ENCODE measurements around the gene BCAP29.
A peak's percentile ranks its signal among the peaks of the same experiment; 100 is the strongest.
"Not testable (repeated sequence)": the region's sequence is repeated elsewhere in the genome, so short reads cannot be mapped to it uniquely, and the experiment has no call there.

Gene BCAP29

DNA sequence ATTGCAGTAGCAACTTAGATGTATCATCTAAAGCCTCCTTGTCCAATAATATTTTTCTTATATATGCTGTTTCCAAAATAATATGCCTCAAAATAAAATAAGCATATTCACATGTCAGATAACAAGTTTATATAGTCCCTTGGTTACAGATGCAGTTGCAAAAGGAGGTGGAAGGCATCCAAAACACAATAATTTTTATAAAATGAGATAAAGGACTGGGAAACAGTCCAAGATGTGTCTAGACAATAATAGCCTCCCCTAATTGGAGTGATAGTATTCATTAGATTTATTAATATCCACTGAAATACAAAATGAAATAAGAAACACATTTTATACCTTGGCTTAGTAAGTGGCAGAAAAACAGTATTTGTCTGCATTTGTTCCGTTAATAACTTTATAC, 30.3 kb downstream of the BCAP29 start:
- in situ Hi-C loops (cut with HindIII; ENCODE audit: low pct_unique_long_range_greater_than_20kb, low sequenced_read_pairs), result no loop called here
- no peak for DNase-seq (ENCODE audit: low read depth in 1 of 2, low spot score in 1 of 2)
- TF ChIP-seq JUND (IDR thresholded peaks at IDR 0.05; ENCODE audit: low read depth), result no peak

DNA sequence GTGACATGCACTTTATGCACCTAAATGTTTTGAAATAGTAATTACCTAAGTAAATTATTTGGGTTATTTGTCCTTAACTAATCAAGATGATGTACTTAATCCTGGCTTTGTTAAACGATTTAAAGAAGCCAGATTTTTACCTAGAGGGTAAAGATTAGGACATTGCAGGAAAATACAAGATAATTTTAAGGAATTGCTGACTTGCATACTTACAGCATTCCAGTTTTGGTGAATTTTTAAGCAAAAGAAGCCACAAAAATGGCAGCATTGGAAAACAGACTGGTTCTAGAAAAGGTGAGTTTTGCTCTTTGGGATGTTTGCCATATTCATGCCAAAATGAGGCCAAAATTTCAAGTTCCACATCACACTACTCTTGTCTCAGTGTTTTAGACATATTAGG, 33.4 kb downstream of the BCAP29 start:
- no peak for DNase-seq (ENCODE audit: low read depth in 1 of 2, low spot score in 1 of 2)
- TF ChIP-seq JUND (IDR thresholded peaks at IDR 0.05; ENCODE audit: low read depth), result no peak
- in situ Hi-C loops (cut with HindIII; ENCODE audit: low pct_unique_long_range_greater_than_20kb, low sequenced_read_pairs), result no loop called here

DNA sequence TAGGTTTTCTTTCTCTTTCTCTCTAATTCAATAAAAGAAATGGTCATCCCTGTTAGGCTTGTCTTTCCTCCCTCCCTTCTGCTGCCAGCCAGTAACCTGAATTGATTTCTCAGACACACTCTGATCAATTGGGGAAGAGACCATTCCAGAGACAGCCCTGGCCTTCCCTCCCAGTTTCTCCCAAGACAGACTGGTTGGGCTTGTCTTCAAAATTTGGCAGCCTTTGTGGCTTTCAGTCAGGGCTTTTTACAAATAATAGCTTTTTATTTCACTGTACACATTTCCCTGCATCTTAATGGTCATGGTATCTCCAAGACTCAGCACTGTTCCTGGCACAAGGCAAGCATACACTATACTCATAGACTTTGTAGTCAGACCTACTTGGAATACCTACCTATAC, 33.9 kb downstream of the BCAP29 start:
- in situ Hi-C loops (cut with HindIII; ENCODE audit: low pct_unique_long_range_greater_than_20kb, low sequenced_read_pairs), result no loop called here
- DNase-seq (ENCODE audit: low read depth in 1 of 2, low spot score in 1 of 2), result peak in 1 of 2 experiments; percentile 23
- no peak for TF ChIP-seq JUND (IDR thresholded peaks at IDR 0.05; ENCODE audit: low read depth)

DNA sequence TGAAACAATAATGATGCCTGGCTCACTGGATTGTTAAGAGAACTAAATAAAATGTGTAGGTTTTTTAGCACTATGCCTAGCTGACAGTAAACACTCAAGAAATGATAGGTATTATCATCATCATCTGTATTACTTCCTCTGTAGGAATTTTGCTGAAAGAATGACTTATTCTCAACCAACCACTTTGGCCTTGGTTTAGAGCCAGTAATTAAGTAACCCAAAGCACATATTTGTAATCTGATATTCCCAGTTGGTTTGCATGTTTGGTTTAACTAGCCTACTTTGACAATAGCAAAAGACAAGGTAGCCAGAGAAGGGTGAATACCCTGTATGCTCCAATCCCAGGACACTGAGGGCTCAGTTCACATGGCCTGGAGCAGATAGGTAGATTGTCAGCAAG, 34.4 kb downstream of the BCAP29 start:
- TF ChIP-seq JUND (IDR thresholded peaks at IDR 0.05; ENCODE audit: low read depth), result no peak
- in situ Hi-C loops (cut with HindIII; ENCODE audit: low pct_unique_long_range_greater_than_20kb, low sequenced_read_pairs), result no loop called here
- peak in 1 of 2 experiments; percentile 50 for DNase-seq (ENCODE audit: low read depth in 1 of 2, low spot score in 1 of 2)

DNA sequence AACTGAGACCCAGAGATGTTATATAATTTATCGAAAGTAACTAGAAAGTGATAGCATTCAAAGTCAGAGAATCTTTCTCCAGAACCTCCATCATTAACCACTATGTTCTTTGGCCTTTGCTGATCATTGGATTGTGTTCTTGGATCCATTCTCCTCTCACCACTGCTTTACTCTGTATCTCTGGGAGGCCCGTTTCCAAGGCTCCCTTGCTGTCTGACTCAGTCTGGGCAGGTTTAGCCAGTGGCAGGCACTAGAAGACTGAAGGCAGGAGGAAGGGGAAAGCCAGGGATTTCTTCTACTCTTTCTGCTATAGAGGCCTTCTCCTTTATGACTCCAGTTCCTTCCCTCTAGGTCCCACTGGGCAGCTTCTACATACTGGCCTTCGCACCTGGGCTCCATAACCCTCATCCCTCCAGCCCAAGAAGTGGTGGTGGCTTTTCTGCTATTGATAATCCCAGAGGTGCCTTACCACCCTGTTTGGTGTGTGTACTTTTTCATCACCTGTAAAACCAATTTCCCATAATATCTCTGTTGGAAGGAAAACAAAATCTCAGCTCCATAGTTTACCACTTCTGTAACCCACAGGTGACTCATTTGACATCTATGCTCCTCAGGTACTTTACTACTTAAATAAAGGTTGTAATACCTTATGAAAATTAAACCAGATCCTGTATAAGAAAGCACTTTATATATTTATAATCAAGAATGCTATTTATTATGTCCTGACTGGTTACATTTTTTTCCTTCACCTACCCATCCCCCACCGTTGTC, 36.0 kb downstream of the BCAP29 start:
- no peak for TF ChIP-seq JUND (IDR thresholded peaks at IDR 0.05; ENCODE audit: low read depth)
- DNase-seq (ENCODE audit: low read depth in 1 of 2, low spot score in 1 of 2), result no peak
- in situ Hi-C loops (cut with HindIII; ENCODE audit: low pct_unique_long_range_greater_than_20kb, low sequenced_read_pairs), result no loop called here

DNA sequence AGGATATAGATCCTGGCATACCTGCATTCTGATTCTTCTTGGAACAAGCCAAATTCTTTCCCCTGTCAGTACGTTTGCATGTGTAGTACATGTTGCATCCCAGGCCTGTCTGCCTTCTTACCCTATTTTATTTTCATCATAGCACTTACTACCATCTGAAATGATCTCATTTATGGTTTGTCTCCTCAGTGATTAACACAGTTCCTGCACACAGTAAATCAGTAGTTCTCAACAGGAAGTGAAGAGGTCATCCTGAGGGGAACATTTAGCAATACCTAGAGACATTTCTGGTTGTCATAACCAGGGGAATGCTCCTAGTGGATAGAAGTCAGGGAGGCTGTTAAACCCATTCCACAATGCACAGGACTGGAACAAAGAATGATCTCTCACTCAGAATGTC, 42.4 kb downstream of the BCAP29 start:
- TF ChIP-seq JUND (IDR thresholded peaks at IDR 0.05; ENCODE audit: low read depth), result no peak
- no peak for DNase-seq (ENCODE audit: low read depth in 1 of 2, low spot score in 1 of 2)
- in situ Hi-C loops (cut with HindIII; ENCODE audit: low pct_unique_long_range_greater_than_20kb, low sequenced_read_pairs), result no loop called here

DNA sequence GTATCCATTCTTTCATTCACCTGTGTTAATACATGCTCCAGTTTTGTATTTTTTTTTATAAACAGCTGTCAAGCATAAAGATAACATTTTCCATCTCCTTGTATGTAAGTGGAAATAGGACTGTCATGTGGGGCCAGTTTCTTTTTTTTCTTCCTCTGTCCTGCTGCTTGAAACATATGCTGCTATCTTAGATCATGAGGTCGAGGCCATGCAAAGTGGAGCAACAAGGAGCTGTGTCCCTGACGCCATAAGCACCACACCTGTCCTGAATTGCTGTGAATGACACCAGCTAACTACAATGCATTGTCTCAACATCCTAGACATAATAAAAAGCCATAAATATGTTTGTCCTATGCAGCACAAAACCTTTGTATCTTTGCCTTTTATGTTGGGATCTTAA, 42.8 kb downstream of the BCAP29 start:
- in situ Hi-C loops (cut with HindIII; ENCODE audit: low pct_unique_long_range_greater_than_20kb, low sequenced_read_pairs), result no loop called here
- TF ChIP-seq JUND (IDR thresholded peaks at IDR 0.05; ENCODE audit: low read depth), result no peak
- no peak for DNase-seq (ENCODE audit: low read depth in 1 of 2, low spot score in 1 of 2)

DNA sequence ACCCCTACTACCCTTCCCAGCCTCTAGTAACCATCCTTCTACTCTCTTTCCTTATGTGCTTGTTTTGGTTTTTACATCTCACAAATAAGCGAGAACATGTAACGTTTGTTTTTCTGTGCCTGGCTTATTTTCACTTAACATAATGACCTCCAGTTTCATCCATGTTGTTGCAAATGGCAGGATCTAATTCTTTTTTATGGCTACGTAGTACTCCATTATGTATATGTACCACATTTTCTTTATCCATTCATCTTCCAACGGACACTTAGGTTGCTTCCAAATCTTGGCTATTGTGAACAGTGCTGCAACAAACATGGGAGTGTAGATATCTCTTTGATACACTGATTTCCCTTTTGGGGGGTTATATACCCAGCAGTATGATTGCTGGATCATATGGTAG, 47.0 kb downstream of the BCAP29 start:
- in situ Hi-C loops (cut with HindIII; ENCODE audit: low pct_unique_long_range_greater_than_20kb, low sequenced_read_pairs), result no loop called here
- TF ChIP-seq JUND (IDR thresholded peaks at IDR 0.05; ENCODE audit: low read depth), result no peak
- DNase-seq (ENCODE audit: low read depth in 1 of 2, low spot score in 1 of 2), result no peak

DNA sequence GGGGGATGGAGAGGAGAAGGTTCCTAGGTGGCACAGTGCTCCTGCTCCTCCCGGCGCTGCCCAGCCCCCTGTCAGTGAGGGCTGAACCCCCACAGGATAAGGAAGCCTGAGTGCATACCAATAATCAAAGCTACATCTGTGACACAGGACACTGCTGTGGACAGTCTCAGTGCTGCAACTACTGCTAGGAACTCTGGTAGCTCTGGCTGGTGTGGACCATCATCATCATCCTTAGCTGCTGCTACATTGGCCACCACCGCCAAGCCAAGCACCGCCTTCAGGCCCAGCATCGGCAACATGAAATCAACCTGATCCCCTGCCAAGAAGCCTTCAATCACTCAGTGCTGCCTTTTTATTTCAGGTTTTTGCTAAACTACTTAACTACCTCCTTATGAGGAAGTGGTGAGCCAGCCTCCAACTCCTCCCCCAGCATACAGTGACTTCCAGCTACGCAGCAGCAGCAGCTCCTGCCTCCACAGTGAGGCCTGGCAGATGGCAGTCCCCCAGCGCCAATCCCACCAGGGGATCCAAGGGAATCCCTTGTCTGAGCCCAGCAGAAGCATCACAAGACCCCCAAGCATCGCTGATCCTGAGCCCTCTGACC, 48.5 kb downstream of the BCAP29 start:
- in situ Hi-C loops (cut with HindIII; ENCODE audit: low pct_unique_long_range_greater_than_20kb, low sequenced_read_pairs), result no loop called here
- no peak for DNase-seq (ENCODE audit: low read depth in 1 of 2, low spot score in 1 of 2)
- TF ChIP-seq JUND (IDR thresholded peaks at IDR 0.05; ENCODE audit: low read depth), result no peak

DNA sequence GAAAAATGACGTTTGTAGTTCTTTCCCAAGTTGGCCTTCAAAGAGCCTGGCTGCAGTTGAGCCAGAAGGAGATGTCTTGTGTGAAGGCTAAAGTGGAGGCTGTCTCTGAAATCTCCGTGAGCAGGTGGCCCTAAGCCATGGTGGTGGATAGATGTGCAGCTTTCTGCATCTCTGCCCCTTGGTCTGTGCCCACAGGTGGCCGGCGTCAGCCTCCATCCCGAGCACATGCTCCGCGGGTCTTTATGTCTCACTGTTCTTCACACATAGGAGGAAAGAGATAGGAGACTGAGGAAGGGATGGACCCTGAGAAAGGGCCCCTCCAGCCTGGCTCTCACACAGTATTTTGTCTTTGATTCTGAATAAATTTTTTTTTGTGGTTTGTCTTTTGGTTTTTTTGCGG, 50.3 kb downstream of the BCAP29 start:
- no peak for DNase-seq (ENCODE audit: low read depth in 1 of 2, low spot score in 1 of 2)
- in situ Hi-C loops (cut with HindIII; ENCODE audit: low pct_unique_long_range_greater_than_20kb, low sequenced_read_pairs), result no loop called here
- TF ChIP-seq JUND (IDR thresholded peaks at IDR 0.05; ENCODE audit: low read depth), result no peak

DNA sequence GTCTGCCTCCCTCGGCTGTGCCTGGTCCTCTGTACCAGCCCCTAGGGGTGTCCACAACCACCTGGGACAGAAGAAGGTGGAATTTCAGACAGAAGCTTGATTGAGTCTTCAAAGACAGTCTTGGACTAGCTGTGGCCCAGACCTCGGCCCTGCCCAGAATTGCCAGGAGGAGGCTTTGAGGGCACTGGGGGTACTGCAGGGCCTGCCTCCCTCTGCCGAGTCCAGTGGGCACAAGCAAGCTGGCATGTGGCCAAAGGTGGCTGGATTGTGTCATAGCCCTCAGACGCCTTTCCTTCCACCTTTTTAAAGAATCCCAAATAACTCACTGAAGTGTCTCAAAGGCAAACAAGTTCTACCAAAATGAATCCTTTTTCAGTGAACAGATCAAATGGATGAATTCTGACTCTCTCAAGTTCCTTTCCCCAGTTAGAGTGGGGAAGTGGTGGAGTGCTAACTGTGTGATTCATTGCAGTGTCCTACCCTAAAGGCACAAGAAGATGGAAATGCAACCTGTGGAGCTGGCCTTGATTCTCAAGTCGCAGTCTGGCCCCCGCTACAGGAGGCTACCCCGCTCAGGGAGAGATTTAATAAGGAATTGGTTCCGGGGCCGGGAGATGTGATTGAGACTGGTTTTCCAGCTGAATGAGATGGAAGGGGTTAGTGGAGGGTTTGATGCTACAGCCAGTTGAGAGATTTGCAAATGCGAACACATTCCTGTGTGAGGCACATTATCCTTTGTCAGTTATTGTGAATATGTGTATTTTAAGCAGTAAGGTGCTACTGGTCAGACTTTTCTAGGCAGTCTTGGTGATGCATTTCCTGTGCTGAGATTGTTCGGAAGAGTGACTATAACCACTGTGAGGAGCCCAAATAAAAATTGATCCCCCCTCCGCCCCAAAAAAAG, 51.8 kb downstream of the BCAP29 start:
- in situ Hi-C loops (cut with HindIII; ENCODE audit: low pct_unique_long_range_greater_than_20kb, low sequenced_read_pairs), result no loop called here
- no peak for DNase-seq (ENCODE audit: low read depth in 1 of 2, low spot score in 1 of 2)
- no peak for TF ChIP-seq JUND (IDR thresholded peaks at IDR 0.05; ENCODE audit: low read depth)

DNA sequence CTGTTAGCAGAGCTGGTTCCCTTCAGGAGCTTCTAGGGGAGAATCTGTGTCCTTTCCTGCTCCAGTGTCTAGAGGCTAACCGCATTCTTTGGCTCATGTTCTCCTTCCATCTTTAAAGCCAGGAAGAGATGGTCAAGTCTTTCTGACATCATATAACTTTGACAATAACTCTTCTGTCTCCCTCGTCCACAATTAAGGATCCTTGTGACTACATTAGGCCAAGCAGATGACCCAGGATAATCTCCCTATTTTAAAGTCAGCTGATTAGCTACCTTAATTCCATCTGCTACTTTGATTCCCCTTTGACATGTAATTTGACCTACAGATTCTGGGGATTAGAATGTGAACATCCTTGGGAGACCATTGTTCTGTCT, 52.4 kb downstream of the BCAP29 start:
- in situ Hi-C loops (cut with HindIII; ENCODE audit: low pct_unique_long_range_greater_than_20kb, low sequenced_read_pairs), result no loop called here
- DNase-seq (ENCODE audit: low read depth in 1 of 2, low spot score in 1 of 2), result no peak
- no peak for TF ChIP-seq JUND (IDR thresholded peaks at IDR 0.05; ENCODE audit: low read depth)

DNA sequence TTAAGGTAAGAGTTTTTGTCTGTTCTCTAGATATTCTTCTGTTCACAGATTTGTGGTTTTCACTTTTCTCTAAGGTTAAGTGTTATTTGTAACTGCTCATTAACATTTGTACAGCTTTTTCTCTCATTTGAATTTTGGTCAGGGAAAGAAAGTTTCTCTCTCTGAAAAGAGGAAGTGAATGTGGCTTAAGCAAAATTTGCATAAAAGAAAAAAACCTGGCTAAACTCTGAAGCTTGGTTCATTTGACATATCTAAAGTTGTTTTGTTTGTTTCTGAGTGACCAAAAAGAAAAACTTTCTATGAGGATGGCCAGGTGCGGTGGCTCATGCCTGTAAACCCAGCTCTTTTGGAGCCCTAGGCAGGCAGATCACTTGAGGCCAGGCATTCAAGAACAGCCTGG, 58.5 kb downstream of the BCAP29 start:
- no peak for TF ChIP-seq JUND (IDR thresholded peaks at IDR 0.05; ENCODE audit: low read depth)
- in situ Hi-C loops (cut with HindIII; ENCODE audit: low pct_unique_long_range_greater_than_20kb, low sequenced_read_pairs), result no loop called here
- no peak for DNase-seq (ENCODE audit: low read depth in 1 of 2, low spot score in 1 of 2)

DNA sequence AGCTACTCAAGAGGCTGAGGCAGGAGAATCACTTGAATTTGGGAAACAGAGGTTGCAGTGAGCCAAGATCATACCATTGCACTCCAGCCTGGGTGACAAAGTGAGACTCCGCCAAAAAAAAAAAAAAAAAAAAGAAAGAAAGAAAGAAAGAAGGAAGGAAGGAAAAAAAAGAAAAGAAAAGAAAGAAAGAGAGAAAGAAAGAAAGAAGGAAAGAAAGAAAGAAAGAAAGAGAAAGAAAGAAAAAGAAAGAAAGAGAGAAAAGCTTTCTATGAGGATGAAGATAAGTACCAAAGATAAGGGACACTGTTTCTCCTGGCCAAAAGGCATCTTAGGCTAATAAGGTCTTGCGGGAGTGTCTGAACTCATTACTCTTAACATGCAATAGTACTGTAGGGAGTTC, 59.0 kb downstream of the BCAP29 start:
- DNase-seq (ENCODE audit: low read depth in 1 of 2, low spot score in 1 of 2); in situ Hi-C loops (cut with HindIII; ENCODE audit: low pct_unique_long_range_greater_than_20kb, low sequenced_read_pairs): not testable (repeated sequence)
